ENCODE data around the gene HTT. TPM values are rescaled to one million over a fixed set of nuclear protein-coding genes. Genes with fewer than 3 reads are reported as not detected.

HTT gene
- polyA plus RNA-seq, 1 donor from 2014 or later = 11.5 TPM

DNA sequence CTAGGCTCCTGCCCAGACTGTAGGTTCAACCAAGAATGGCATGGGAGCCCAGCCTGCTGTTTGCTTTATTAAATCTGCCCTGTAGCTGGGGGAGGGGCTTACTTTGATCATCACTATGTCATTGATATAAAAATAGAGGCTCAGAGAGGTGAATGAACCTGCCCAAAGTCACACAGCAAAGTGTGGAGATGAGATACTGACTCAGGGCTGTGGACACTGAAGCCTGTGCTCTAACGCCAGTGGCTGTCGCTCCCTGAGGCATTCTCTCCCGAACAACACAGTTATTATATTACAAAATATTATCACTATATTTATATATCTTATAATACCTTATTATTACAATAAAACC, 178.0 kb downstream of the HTT start:
- H2AFZ ChIP-seq (ENCODE audit: low read depth, low read length) = no peak overlapping the region
- H3K36me3 ChIP-seq (ENCODE audit: insufficient read depth, low read length) = no peaks in the 10 kb centered on the region
- no peak overlapping the region for H3K4me2 ChIP-seq (ENCODE audit: low read length)
- H3K9me3 ChIP-seq (ENCODE audit: low read length) = no peaks in the 10 kb centered on the region
- no peaks in the 10 kb centered on the region for H3K27me3 ChIP-seq (ENCODE audit: insufficient read depth, low read depth, low read length)
- no peaks in the 10 kb centered on the region for H3K9me2 ChIP-seq (ENCODE audit: insufficient read depth, low read length)
- H3K9ac ChIP-seq (ENCODE audit: low read length) = no peak overlapping the region
- TF ChIP-seq TAF1 (IDR thresholded peaks at IDR 0.05; ENCODE audit: low read depth) (no peak), SMC3 (conservative IDR thresholded peaks at IDR 0.05; ENCODE audit: poor library complexity) (no peak), MXI1 (conservative IDR thresholded peaks at IDR 0.05; ENCODE audit: poor library complexity, severe bottlenecking) (no peak), EP300 (conservative IDR thresholded peaks at IDR 0.05; ENCODE audit: poor library complexity, severe bottlenecking) (no peak), RAD21 (conservative IDR thresholded peaks at IDR 0.05) (no peak), POLR2AphosphoS5 (IDR thresholded peaks at IDR 0.05) (no peak), EZH2 (IDR thresholded peaks at IDR 0.05; ENCODE audit: borderline replicate concordance, insufficient read depth, low read length, poor library complexity, severe bottlenecking) (no peak)
- TF ChIP-seq, protein P1, sequence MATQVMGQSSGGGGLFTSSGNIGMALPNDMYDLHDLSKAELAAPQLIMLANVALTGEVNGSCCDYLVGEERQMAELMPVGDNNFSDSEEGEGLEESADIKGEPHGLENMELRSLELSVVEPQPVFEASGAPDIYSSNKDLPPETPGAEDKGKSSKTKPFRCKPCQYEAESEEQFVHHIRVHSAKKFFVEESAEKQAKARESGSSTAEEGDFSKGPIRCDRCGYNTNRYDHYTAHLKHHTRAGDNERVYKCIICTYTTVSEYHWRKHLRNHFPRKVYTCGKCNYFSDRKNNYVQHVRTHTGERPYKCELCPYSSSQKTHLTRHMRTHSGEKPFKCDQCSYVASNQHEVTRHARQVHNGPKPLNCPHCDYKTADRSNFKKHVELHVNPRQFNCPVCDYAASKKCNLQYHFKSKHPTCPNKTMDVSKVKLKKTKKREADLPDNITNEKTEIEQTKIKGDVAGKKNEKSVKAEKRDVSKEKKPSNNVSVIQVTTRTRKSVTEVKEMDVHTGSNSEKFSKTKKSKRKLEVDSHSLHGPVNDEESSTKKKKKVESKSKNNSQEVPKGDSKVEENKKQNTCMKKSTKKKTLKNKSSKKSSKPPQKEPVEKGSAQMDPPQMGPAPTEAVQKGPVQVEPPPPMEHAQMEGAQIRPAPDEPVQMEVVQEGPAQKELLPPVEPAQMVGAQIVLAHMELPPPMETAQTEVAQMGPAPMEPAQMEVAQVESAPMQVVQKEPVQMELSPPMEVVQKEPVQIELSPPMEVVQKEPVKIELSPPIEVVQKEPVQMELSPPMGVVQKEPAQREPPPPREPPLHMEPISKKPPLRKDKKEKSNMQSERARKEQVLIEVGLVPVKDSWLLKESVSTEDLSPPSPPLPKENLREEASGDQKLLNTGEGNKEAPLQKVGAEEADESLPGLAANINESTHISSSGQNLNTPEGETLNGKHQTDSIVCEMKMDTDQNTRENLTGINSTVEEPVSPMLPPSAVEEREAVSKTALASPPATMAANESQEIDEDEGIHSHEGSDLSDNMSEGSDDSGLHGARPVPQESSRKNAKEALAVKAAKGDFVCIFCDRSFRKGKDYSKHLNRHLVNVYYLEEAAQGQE (IDR thresholded peaks at IDR 0.05; ENCODE audit: borderline replicate concordance) = no peak
- TF ChIP-seq, protein P2, sequence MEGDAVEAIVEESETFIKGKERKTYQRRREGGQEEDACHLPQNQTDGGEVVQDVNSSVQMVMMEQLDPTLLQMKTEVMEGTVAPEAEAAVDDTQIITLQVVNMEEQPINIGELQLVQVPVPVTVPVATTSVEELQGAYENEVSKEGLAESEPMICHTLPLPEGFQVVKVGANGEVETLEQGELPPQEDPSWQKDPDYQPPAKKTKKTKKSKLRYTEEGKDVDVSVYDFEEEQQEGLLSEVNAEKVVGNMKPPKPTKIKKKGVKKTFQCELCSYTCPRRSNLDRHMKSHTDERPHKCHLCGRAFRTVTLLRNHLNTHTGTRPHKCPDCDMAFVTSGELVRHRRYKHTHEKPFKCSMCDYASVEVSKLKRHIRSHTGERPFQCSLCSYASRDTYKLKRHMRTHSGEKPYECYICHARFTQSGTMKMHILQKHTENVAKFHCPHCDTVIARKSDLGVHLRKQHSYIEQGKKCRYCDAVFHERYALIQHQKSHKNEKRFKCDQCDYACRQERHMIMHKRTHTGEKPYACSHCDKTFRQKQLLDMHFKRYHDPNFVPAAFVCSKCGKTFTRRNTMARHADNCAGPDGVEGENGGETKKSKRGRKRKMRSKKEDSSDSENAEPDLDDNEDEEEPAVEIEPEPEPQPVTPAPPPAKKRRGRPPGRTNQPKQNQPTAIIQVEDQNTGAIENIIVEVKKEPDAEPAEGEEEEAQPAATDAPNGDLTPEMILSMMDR (IDR thresholded peaks at IDR 0.05; ENCODE audit: poor library complexity, severe bottlenecking) = no peak
- peaks cover 5% of the 10 kb centered on the region for H3F3A ChIP-seq (ENCODE audit: insufficient read depth, low read length, poor library complexity, severe bottlenecking)
- no peak overlapping the region for H3K4me3 ChIP-seq (ENCODE audit: low read length)
- no peaks in the 10 kb centered on the region for H4K20me1 ChIP-seq (ENCODE audit: insufficient read depth)
- no peaks in the 10 kb centered on the region for H3K79me2 ChIP-seq (replicated peaks; ENCODE audit: insufficient read depth, low read length)
- no peak overlapping the region for H3K27ac ChIP-seq (ENCODE audit: low read length)

DNA sequence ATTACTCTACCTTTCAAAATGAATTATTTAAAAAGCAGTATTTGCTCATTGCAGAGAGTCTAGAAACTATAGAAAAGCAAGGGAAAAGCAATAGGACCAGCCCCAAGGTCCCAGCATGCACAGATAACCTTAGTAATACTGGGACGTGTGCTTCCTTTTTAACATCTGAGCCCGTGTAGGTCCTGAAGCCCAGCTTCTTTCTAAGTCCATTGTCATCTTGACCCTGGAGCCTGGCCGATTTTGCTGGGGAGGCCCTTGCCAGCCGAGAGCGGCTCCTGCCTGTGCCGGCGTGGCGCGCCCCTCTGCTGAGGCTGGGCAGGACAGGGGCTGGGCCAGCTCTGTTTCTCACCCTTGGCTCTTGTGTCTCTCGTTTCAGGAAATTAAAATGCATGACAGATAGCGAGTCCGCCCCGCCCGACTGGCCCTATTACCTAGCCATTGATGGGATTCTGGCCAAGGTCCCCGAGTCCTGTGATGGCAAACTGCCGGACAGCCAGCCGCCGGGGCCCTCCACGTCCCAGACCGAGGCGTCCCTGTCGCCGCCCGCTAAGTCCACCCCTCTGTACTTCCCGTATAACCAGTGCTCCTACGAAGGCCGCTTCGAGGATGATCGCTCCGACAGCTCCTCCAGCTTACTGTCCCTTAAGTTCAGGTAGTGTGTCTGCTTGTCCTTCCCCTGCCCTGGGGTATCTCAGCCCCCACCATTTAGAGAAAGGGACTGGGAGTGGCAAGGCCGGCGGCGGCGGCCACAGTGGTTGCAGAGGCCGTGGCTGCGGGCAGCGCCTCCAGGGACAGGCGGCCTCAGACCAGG, 178.6 kb downstream of the HTT start:
- H3K4me2 ChIP-seq (ENCODE audit: low read length) = no peak overlapping the region
- no peak overlapping the region for H3K9ac ChIP-seq (ENCODE audit: low read length)
- TF ChIP-seq RAD21 (conservative IDR thresholded peaks at IDR 0.05) (no peak), TAF1 (IDR thresholded peaks at IDR 0.05; ENCODE audit: low read depth) (no peak), MXI1 (conservative IDR thresholded peaks at IDR 0.05; ENCODE audit: poor library complexity, severe bottlenecking) (no peak), SMC3 (conservative IDR thresholded peaks at IDR 0.05; ENCODE audit: poor library complexity) (no peak), EP300 (conservative IDR thresholded peaks at IDR 0.05; ENCODE audit: poor library complexity, severe bottlenecking) (no peak), EZH2 (IDR thresholded peaks at IDR 0.05; ENCODE audit: borderline replicate concordance, insufficient read depth, low read length, poor library complexity, severe bottlenecking) (no peak), POLR2AphosphoS5 (IDR thresholded peaks at IDR 0.05) (no peak)
- TF ChIP-seq, protein P2 (IDR thresholded peaks at IDR 0.05; ENCODE audit: poor library complexity, severe bottlenecking) = no peak
- TF ChIP-seq, protein P1 (IDR thresholded peaks at IDR 0.05; ENCODE audit: borderline replicate concordance) = no peak
- H3K9me3 ChIP-seq (ENCODE audit: low read length) = no peaks in the 10 kb centered on the region
- H4K20me1 ChIP-seq (ENCODE audit: insufficient read depth) = no peaks in the 10 kb centered on the region
- no peak overlapping the region for H3K4me3 ChIP-seq (ENCODE audit: low read length)
- H3K79me2 ChIP-seq (replicated peaks; ENCODE audit: insufficient read depth, low read length) = no peaks in the 10 kb centered on the region
- H3K9me2 ChIP-seq (ENCODE audit: insufficient read depth, low read length) = no peaks in the 10 kb centered on the region
- no peak overlapping the region for H2AFZ ChIP-seq (ENCODE audit: low read depth, low read length)
- H3K36me3 ChIP-seq (ENCODE audit: insufficient read depth, low read length) = no peaks in the 10 kb centered on the region
- no peak overlapping the region for H3K27ac ChIP-seq (ENCODE audit: low read length)
- H3K27me3 ChIP-seq (ENCODE audit: insufficient read depth, low read depth, low read length) = no peaks in the 10 kb centered on the region
- H3F3A ChIP-seq (ENCODE audit: insufficient read depth, low read length, poor library complexity, severe bottlenecking) = peaks cover 5% of the 10 kb centered on the region
